HCT116 (cell line): ENCODE measurements around the gene PMEPA1.

Source experiments
- ELF1 ChIP-seq: IDR thresholded peaks from 2 replicates; pipeline ENCODE4 v1.6.1; 2012; ENCODE audit warnings: low read depth, borderline replicate concordance
- EZH2 ChIP-seq: fragments of 200-600 bp; sonication (generic); IDR thresholded peaks from 2 replicates; pipeline ENCODE4 v1.6.1; 2017; ENCODE audit warnings: antibody characterized with exemption, mixed run types
- EZH2phosphoT487 ChIP-seq: fragments of 200-600 bp; IDR thresholded peaks from 2 replicates; pipeline ENCODE4 v1.6.1; 2018; ENCODE audit warnings: antibody characterized with exemption, borderline replicate concordance
- JUND ChIP-seq: IDR thresholded peaks from 2 replicates; pipeline ENCODE4 v1.6.1; 2012
- TF ChIP-seq, protein P1 (sequence below): IDR thresholded peaks from 2 replicates; pipeline ENCODE4 v1.6.1; 2011; ENCODE audit warnings: mild to moderate bottlenecking, low read length, moderate library complexity; ENCODE audit not compliant: insufficient replicate concordance; ENCODE audit errors: extremely low read depth

DNA sequence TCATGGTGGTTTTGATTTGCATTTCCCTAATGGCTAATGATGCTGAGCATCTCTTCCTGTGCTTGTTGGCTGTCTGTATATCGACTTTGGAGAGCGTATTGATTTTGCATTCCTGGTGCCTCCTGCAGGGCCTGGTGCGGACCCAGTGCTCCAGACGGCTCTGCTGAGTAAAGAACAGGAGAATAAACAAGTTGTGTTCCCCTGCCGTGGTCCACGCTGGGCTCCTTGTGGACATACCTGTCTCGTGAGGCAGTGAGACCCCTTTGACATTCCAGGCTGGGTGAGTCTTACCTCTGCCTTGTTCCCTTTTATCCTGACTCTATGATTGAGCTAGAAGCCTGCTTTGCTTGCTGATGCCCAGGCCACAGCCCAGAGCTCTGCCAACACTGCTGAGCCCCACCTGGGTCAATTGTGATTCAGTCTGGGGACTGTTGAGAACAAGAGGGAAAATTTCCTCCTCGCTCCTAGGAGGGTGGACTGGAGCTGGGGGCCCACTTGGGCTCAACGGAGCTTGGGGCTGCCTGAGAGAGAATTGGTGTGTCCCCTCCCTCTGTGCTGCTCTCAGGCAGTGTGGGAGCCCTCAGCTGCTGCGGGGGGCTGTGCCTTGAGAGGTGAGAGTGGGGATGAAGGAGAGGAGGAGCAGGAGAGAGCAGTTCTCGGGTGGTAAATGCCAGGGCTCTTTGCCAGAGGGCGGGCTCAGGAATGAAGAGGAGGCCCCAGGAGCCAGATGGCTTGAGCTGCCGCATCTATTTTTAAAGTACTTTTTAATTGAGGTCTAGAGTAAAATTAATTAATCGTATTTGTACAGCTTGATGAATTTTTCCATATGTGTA is 43.7 kb upstream of the PMEPA1 start:
- TF ChIP-seq EZH2 (no peak), JUND (no peak), ELF1 (no peak), EZH2phosphoT487 (no peak)
- TF ChIP-seq, protein P1, sequence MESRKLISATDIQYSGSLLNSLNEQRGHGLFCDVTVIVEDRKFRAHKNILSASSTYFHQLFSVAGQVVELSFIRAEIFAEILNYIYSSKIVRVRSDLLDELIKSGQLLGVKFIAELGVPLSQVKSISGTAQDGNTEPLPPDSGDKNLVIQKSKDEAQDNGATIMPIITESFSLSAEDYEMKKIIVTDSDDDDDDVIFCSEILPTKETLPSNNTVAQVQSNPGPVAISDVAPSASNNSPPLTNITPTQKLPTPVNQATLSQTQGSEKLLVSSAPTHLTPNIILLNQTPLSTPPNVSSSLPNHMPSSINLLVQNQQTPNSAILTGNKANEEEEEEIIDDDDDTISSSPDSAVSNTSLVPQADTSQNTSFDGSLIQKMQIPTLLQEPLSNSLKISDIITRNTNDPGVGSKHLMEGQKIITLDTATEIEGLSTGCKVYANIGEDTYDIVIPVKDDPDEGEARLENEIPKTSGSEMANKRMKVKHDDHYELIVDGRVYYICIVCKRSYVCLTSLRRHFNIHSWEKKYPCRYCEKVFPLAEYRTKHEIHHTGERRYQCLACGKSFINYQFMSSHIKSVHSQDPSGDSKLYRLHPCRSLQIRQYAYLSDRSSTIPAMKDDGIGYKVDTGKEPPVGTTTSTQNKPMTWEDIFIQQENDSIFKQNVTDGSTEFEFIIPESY: no peak
